COLO829 (cell line): Measurements from ENCODE around the gene TBC1D9.
A peak's percentile ranks its signal among the peaks of the same experiment; 100 is the strongest.
"Not testable (repeated sequence)": the region's sequence is repeated elsewhere in the genome, so short reads cannot be mapped to it uniquely, and the experiment has no call there.

ENCODE experiments used
- DNase-seq: peaks from one replicate; pipeline ENCODE4 v3.0.0; 2012; ENCODE audit warnings: low spot score

The TBC1D9 gene

GRCh38 chr4:140753329-140753728, 2.9 kb downstream of the TBC1D9 start:
- no peak for DNase-seq

GRCh38 chr4:140752291-140753068, 3.7 kb downstream of the TBC1D9 start:
- no peak for DNase-seq

GRCh38 chr4:140750470-140750869, 5.7 kb downstream of the TBC1D9 start:
- no peak for DNase-seq

DNA sequence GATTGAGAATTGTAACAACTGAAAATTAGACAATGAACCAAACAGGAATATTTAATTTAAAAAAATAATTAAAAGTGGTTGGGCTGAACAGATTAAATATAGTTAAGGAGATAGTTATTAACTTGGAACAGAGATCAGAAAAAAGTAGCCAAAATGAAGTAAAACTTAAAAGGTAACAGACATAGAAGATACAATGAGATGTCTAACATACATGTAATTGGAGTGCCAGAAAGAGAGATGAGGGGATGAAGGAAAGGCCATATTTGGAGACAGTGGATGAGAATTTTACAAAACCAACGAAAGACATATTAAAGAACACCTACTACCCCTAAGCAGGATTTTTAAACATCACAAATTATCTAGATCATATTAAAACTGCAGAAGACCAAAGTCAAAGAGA, 8.0 kb downstream of the TBC1D9 start:
- no peak for DNase-seq

DNA sequence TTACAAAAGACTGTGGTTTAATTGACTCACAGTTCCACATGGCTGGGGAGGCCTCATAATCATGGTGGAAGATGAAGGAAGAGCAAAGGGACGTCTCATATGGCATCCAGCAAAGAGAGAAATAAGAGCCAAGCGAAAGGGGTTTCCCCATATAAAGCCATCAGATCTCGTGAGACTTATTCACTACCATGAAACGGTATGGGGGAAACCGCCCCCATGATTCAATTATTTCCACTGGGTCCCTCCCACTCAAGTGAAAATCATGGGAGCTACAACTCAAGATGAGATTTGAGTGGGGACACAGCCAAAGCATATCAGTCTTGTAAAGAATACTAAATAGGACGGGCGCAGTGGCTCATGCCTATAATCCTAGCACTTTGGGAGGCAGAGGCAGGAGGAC, 9.6 kb downstream of the TBC1D9 start:
- DNase-seq = not testable (repeated sequence)

- no peak for DNase-seq
These were observed 11.8 kb downstream of the TBC1D9 start for GRCh38 chr4:140744421-140744820.

DNA sequence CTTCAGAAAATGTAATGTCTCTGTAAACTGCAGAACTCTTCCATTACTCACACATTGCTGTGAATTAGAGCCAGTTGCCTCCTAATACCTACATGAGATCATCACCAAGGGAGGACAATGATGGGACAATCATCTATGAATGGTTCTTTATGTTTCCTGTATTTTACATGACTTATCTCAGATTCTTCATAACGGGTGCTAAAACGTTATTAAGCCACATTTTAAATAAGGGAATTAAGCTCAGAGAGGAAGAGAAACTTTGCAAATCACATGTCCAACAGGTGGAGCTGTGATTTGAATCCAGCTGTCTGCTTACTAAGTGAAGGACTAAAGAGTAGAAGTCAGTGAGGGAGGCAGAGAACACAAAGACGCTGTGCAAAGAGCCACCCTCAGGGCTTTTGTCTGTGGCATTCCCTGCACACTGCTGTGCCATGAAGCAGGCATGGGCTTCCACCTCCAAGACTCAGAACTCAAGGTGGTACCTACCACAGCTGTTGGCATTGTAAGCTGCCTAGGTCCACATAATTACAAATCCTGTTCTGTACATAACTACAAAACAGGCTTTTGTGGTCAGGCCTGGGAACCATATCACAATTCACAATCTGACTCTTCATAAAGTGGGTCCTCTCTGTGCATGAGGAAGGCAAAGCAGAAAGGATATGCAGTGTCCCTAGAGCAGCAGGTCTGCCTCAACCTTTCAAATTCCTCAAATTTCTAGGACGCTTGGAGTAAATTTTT, 12.8 kb downstream of the TBC1D9 start:
- peak; percentile 43 for DNase-seq

DNA sequence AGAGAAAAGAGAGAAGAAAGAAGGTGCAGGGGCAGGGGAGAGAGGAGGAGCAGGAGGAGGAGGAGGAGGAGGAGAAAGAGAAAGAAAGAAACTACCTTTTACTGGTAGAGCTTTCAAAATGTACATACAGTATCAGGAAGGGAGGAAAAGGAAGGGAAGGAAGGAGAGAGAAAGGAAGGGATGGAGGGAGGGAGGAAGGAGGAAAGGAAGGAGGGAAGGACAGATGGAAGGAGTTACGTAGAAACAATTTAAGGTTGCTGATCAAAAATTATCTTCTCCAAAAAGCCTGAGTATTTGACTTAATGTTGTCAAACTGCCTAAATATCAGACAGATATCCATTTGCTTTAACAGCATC, 13.4 kb downstream of the TBC1D9 start:
- no peak for DNase-seq

GRCh38 chr4:140740906-140741670, 15.1 kb downstream of the TBC1D9 start:
- DNase-seq = no peak

DNA sequence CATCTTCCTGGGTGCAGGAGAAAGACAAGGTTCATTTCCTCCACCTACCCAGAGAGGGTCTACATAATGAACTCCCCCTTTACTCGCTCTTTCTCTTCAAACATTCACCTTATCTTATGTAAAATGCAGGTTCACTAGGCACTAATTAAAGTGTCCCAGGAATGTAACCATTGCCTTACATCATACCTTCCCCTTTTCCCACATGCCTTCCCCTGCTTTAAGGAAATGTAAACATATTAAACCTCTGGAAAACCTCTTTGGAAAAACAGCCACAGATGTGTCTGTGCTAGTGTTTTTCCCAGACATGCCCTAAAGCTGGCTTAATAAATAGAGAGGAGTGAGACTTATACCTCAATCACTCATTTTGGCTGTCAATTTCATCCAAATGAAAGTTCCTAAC, 15.8 kb downstream of the TBC1D9 start:
- DNase-seq = no peak

- DNase-seq = no peak
These were observed 16.2 kb downstream of the TBC1D9 start for GRCh38 chr4:140739971-140740370.

- DNase-seq = no peak
These were observed 18.0 kb downstream of the TBC1D9 start for GRCh38 chr4:140738139-140738538.

DNA sequence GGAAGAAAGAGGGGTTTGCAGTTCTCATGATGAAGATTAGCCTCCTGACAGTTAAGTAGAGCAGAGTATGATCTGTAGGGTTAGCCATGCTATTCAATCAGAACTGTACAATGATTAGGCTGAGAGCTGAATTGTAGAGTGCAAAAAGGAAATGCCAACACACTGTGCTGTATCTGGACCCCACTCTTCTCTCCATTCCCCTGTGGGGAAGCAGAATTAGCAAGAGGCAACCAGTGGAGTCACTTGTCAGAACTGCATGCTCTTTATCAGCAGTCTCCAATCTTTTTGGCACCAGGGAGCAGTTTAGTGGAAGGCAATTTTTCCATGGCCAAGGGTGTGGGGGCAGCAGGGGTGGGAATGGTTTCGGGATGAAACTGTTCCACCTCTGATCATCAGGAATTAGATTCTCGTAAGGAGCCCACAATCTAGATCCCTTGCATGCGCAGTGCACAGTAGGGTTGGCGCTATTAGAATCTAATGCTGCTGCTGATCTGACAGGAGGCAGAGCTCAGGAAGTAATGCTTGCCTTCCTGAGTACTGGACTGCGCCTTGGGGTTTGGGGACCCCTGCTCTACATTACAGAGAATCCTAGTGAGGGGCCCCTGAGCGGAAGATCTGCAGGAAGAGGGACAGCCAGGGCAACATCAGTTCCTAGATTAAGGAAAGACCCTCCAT, 19.4 kb downstream of the TBC1D9 start:
- no peak for DNase-seq

- DNase-seq = no peak
These were observed 20.3 kb downstream of the TBC1D9 start for GRCh38 chr4:140735779-140736391.

- no peak for DNase-seq
These were observed 20.9 kb downstream of the TBC1D9 start for GRCh38 chr4:140735317-140735716.

DNA sequence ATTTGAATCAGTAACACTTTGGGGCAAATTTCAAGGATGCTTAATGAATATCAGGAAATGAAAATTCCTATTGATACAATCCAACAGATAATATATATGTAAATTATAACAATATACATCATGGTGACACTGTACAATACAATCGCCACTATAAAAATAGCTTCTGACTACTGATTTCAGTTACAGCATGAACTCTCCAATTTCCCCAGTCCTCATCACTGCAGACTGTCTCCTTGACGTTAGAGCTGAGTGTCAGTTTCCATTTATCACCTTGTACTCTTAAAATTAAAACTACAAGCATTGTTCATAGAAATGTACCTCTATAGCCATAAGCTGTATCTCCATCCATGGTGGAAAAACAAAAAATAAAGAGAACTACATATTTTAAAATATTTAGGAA, 23.4 kb downstream of the TBC1D9 start:
- no peak for DNase-seq

- DNase-seq = no peak
These were observed 26.7 kb downstream of the TBC1D9 start for GRCh38 chr4:140729344-140730049.

DNA sequence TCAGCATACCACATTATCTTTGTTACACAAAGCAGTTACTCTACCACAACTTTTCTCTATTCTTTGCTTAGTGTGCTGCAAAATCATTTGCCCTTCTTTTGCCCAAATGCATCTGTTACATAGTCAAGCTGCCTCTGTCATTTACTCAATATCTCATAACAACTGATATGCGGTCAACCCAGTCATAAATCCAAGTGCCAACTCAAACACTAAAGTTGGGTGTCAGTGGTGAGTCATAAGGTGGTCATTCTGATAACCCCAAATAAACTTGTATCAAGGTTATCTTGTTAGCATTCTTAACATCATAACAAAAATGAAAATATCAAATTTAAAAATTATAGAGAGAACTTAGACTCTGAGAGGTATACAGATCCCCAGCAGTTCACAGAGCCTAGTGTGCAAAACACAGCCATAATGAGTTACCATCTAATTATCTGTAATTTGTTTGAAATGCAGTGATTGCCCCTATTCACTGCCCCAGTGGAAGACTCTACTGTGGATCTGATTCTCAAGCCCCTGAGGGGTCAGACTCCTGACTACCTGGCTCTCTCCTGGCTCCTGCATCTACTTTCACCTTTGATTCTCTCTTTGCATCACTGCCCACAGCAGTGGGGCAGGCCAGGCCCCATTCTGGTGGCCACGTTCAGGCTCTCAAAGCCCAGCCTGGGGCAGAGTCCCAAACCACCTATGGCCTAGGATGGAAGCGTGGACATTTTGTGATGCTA, 29.2 kb downstream of the TBC1D9 start:
- DNase-seq = no peak

- DNase-seq = no peak
These were observed 30.6 kb downstream of the TBC1D9 start for GRCh38 chr4:140725556-140725955.

GRCh38 chr4:140724760-140725159, 31.4 kb downstream of the TBC1D9 start:
- DNase-seq = no peak
